ENCODE measurements around the gene C1QB. TPM values are rescaled to one million over a fixed set of nuclear protein-coding genes. Genes with fewer than 3 reads are reported as not detected.

C1QB gene
- total and polyA plus RNA-seq, 10 donors, result 225 to 3,817 (median 1,581) TPM

- TF ChIP-seq POLR2A (IDR thresholded peaks at IDR 0.05) (no peak), POLR2AphosphoS5 (IDR thresholded peaks at IDR 0.05) (no peak), CTCF (IDR thresholded peaks at IDR 0.05 in 8 of 11, conservative IDR thresholded peaks at IDR 0.05 in 3 of 11) (no peak)
- no peaks in the 10 kb centered on the region for H3K4me1 ChIP-seq
- H3K36me3 ChIP-seq, result no peaks in the 10 kb centered on the region
- no peak overlapping the region for H3K4me3 ChIP-seq
- H3K9me3 ChIP-seq, result no peaks in the 10 kb centered on the region
- H3K27me3 ChIP-seq (replicated peaks in 1 of 7), result peaks cover 0 to 97% (median 6%) of the 10 kb centered on the region in 7 donors
- intact Hi-C loops (cut with DNase I; ENCODE audit: low total_unique reads), result no loop called here
- 17 to 32% (median 25%) methylated on average over 6 of the region's 6 CpGs for WGBS, 5 donors
- DNase-seq, result no peak
- no peak overlapping the region for H3K27ac ChIP-seq
Observed at GRCh38 chr1:22609291-22609690, 43.7 kb upstream of the C1QB start.

GRCh38 chr1:22611530-22611947, 41.5 kb upstream of the C1QB start:
- no peak overlapping the region for H3K27ac ChIP-seq
- no peak for DNase-seq
- intact Hi-C loops (cut with DNase I; ENCODE audit: low total_unique reads), result no loop called here
- TF ChIP-seq POLR2A (IDR thresholded peaks at IDR 0.05), result no peak
- no peak for TF ChIP-seq POLR2AphosphoS5 (IDR thresholded peaks at IDR 0.05)
- TF ChIP-seq CTCF (IDR thresholded peaks at IDR 0.05 in 8 of 11, conservative IDR thresholded peaks at IDR 0.05 in 3 of 11), result no peak
- H3K4me1 ChIP-seq, result no peaks in the 10 kb centered on the region
- 15 to 26% (median 24%) methylated on average over 5 to 7 of the region's 7 CpGs for WGBS, 5 donors
- peaks cover 0 to 100% (median 8%) of the 10 kb centered on the region in 7 donors for H3K27me3 ChIP-seq (replicated peaks in 1 of 7)
- H3K36me3 ChIP-seq, result no peaks in the 10 kb centered on the region
- H3K4me3 ChIP-seq, result no peak overlapping the region
- no peaks in the 10 kb centered on the region for H3K9me3 ChIP-seq

- no peak overlapping the region for H3K4me3 ChIP-seq
- no peak for DNase-seq
- H3K9me3 ChIP-seq, result no peaks in the 10 kb centered on the region
- WGBS, 5 donors, result 47 to 57% (median 50%) methylated on average over 12 of the region's 12 CpGs
- TF ChIP-seq CTCF (IDR thresholded peaks at IDR 0.05 in 8 of 11, conservative IDR thresholded peaks at IDR 0.05 in 3 of 11) (no peak), POLR2AphosphoS5 (IDR thresholded peaks at IDR 0.05) (no peak), POLR2A (IDR thresholded peaks at IDR 0.05) (no peak)
- no peak overlapping the region for H3K27ac ChIP-seq
- H3K27me3 ChIP-seq (replicated peaks in 1 of 7), result peaks cover 0 to 100% (median 11%) of the 10 kb centered on the region in 7 donors
- no peaks in the 10 kb centered on the region for H3K36me3 ChIP-seq
- no peaks in the 10 kb centered on the region for H3K4me1 ChIP-seq
- intact Hi-C loops (cut with DNase I; ENCODE audit: low total_unique reads), result no loop called here
Observed at GRCh38 chr1:22612671-22613571, 40.1 kb upstream of the C1QB start.

GRCh38 chr1:22613572-22613918, 39.5 kb upstream of the C1QB start:
- H3K4me3 ChIP-seq, result no peak overlapping the region
- no peak for TF ChIP-seq POLR2A (IDR thresholded peaks at IDR 0.05)
- TF ChIP-seq CTCF (IDR thresholded peaks at IDR 0.05 in 8 of 11, conservative IDR thresholded peaks at IDR 0.05 in 3 of 11), result no peak
- 49 to 76% (median 69%) methylated on average over 4 to 5 of the region's 5 CpGs for WGBS, 5 donors
- intact Hi-C loops (cut with DNase I; ENCODE audit: low total_unique reads), result no loop called here
- H3K27ac ChIP-seq, result no peak overlapping the region
- H3K9me3 ChIP-seq, result no peaks in the 10 kb centered on the region
- no peak for DNase-seq
- no peaks in the 10 kb centered on the region for H3K36me3 ChIP-seq
- no peaks in the 10 kb centered on the region for H3K4me1 ChIP-seq
- peaks cover 0 to 100% (median 16%) of the 10 kb centered on the region in 7 donors for H3K27me3 ChIP-seq (replicated peaks in 1 of 7)
